Tibial nerve (tissue), 4 donors: ENCODE results near the gene USF3. TPM values are rescaled to one million over a fixed set of nuclear protein-coding genes. Genes with fewer than 3 reads are reported as not detected.

ENCODE experiments used
- DNase-seq, 2 donors: peaks; one replicate each; pipeline ENCODE4 v3.0.0-alpha.2; 2019; ENCODE audit warnings: low spot score in 2 of 2
- H3K27ac ChIP-seq, 4 donors: fragments of 200-600 bp; sonication (generic) in 3 of 4; one replicate each; pipeline ENCODE4 v1.5.1; 2017 to 2019; ENCODE audit warnings: mild to moderate bottlenecking in 1 of 4
- H3K27me3 ChIP-seq, 2 donors: fragments of 200-600 bp; sonication (generic) in 1 of 2; one replicate each; pipeline versions ENCODE4 v1.5.1 to v1.6.0; 2017 to 2019
- H3K36me3 ChIP-seq, 3 donors: fragments of 200-600 bp; sonication (generic); one replicate each; pipeline ENCODE4 v1.5.1; 2018 to 2019
- H3K4me1 ChIP-seq, 4 donors: fragments of 200-600 bp; sonication (generic) in 3 of 4; one replicate each; pipeline ENCODE4 v1.5.1; 2017 to 2019
- H3K4me3 ChIP-seq, 4 donors: fragments of 200-600 bp; sonication (generic) in 3 of 4; one replicate each; pipeline ENCODE4 v1.5.1; 2017 to 2019; ENCODE audit warnings: mild to moderate bottlenecking in 1 of 4, moderate library complexity in 1 of 4
- H3K9me3 ChIP-seq, 4 donors: fragments of 200-600 bp; sonication (generic) in 3 of 4; one replicate each; pipeline ENCODE4 v1.5.1; 2017 to 2019
- EP300 ChIP-seq, 2 donors: sonication (generic); formaldehyde crosslinking; IDR thresholded peaks; one replicate each; pipeline ENCODE4 v1.6.1; 2017; ENCODE audit warnings: antibody characterized with exemption in 2 of 2, mild to moderate bottlenecking in 1 of 2
- POLR2A ChIP-seq, 2 donors: fragments of 450-650 bp; IDR thresholded peaks; one replicate each; pipeline ENCODE4 v1.6.1; 2017; ENCODE audit warnings: antibody characterized with exemption in 2 of 2, mild to moderate bottlenecking in 2 of 2, moderate library complexity in 2 of 2
- WGBS, 2 donors: methylation state at CpG; one replicate each; pipeline ENCODE4 v1.1.5; 2018; 5-methylcytosine and 5-hydroxymethylcytosine counted together
- total RNA-seq, 4 donors: library from RNA; depleted of rRNA; stranded (reverse); fragments of >200 nt; gene quantifications; one replicate each; pipeline ENCODE4 v1.1.0, GENCODE V29; 2016
- TF ChIP-seq, protein P1 (sequence below), 5 experiments: fragments of 200-600 bp in 3 of 5; fragments of 450-650 bp in 2 of 5; sonication (generic) in 3 of 5; IDR thresholded peaks; one replicate each; pipeline ENCODE4 v1.5.1; 2016 to 2019; ENCODE audit warnings: antibody characterized with exemption in 5 of 5, mild to moderate bottlenecking in 3 of 5, moderate library complexity in 2 of 5

Gene USF3
- total RNA-seq, 4 donors from 2014 or later, result 16.8 to 22.6 (median 19.4) TPM

DNA sequence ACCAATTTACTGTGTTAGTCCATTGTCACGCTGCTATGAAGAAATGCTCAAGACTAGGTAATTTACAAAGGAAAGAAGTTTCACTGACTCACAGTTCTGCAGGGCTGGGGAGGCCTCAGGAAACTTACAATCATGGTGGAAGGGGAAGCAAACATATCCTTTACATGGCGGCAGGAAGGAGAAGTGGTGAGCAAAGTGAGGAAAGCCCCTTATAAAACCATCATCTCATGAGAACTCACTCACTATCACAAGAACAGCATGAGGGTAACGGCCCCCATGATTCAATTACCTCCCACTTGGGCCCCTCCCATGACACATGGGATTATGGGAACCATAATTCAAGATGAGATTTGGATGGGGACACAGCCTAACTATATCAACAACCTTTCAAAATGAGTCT, 20.2 kb downstream of the USF3 start:
- TF ChIP-seq POLR2A (IDR thresholded peaks at IDR 0.05) (no peak), EP300 (IDR thresholded peaks at IDR 0.05) (no peak)
- TF ChIP-seq, protein P1, sequence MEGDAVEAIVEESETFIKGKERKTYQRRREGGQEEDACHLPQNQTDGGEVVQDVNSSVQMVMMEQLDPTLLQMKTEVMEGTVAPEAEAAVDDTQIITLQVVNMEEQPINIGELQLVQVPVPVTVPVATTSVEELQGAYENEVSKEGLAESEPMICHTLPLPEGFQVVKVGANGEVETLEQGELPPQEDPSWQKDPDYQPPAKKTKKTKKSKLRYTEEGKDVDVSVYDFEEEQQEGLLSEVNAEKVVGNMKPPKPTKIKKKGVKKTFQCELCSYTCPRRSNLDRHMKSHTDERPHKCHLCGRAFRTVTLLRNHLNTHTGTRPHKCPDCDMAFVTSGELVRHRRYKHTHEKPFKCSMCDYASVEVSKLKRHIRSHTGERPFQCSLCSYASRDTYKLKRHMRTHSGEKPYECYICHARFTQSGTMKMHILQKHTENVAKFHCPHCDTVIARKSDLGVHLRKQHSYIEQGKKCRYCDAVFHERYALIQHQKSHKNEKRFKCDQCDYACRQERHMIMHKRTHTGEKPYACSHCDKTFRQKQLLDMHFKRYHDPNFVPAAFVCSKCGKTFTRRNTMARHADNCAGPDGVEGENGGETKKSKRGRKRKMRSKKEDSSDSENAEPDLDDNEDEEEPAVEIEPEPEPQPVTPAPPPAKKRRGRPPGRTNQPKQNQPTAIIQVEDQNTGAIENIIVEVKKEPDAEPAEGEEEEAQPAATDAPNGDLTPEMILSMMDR (IDR thresholded peaks at IDR 0.05), result no peak
- Histone ChIP-seq H3K9me3 (no peaks in the 10 kb centered on the region), H3K27me3 (no peaks in the 10 kb centered on the region), H3K36me3 (peaks cover 0 to 52% (median 0%) of the 10 kb centered on the region in 3 donors), H3K27ac (no peak overlapping the region), H3K4me3 (no peak overlapping the region), H3K4me1 (no peaks in the 10 kb centered on the region)
- 93 to 94% methylated on average over 3 of the region's 3 CpGs for WGBS, 2 donors
- DNase-seq, result no peak

DNA sequence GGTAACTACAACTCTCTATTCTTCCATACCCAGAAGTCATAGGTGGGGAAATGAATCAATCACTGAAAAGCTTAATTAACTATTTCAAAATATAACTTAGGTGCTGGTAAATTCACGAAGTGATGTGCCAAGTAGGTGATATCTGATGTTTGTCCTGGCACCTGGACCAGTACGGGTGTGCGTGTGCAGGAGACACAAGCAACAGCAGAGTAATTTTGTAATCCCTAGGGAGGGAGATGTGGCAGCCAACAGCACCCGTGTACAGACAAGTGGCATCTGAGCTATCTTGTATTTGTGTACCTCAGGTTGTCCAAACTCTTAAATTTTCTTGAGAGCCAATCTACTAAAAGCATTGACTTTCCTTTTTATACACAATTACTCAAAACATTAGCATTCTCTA, 22.8 kb downstream of the USF3 start:
- H3K27me3 ChIP-seq, result no peaks in the 10 kb centered on the region
- H3K4me3 ChIP-seq, result no peak overlapping the region
- TF ChIP-seq POLR2A (IDR thresholded peaks at IDR 0.05) (no peak), EP300 (IDR thresholded peaks at IDR 0.05) (no peak)
- TF ChIP-seq, protein P1 (IDR thresholded peaks at IDR 0.05), result no peak
- H3K36me3 ChIP-seq, result peaks cover 0 to 64% (median 0%) of the 10 kb centered on the region in 3 donors
- no peak for DNase-seq
- peaks cover 0 to 7% (median 0%) of the 10 kb centered on the region in 4 donors for H3K4me1 ChIP-seq
- no peaks in the 10 kb centered on the region for H3K9me3 ChIP-seq
- WGBS, 2 donors, result 81 to 90% methylated on average over 4 of the region's 4 CpGs
- no peak overlapping the region for H3K27ac ChIP-seq

DNA sequence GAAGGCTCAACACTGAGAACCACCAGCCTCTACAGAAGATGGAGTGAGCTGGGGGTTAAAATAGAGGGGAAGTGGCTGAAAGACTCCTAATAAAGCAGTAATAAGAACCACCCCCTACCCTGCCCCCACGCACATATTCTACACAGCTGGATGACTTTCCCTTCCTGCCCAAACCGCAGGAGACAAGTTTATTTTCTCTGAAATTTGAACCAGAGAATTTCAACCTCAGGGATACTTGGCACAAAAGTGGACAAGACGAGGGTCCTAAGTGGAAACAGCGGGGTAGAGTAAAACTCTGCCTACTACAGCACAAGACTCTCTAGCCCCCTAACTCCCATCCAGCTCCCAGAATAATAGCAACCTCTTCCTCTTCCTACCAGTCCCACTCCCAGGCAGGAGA, 28.4 kb downstream of the USF3 start:
- Histone ChIP-seq H3K36me3 (peaks cover 0 to 63% (median 10%) of the 10 kb centered on the region in 3 donors), H3K27me3 (no peaks in the 10 kb centered on the region), H3K9me3 (no peaks in the 10 kb centered on the region), H3K27ac (peak overlapping the region in 1 of 4 donors; percentile 4), H3K4me1 (peaks cover 0 to 13% (median 0%) of the 10 kb centered on the region in 4 donors), H3K4me3 (no peak overlapping the region)
- TF ChIP-seq POLR2A (IDR thresholded peaks at IDR 0.05), result no peak
- TF ChIP-seq EP300 (IDR thresholded peaks at IDR 0.05), result no peak
- TF ChIP-seq, protein P1 (IDR thresholded peaks at IDR 0.05), result no peak
- WGBS, 2 donors, result 38 to 43% methylated on average over 4 of the region's 4 CpGs
- no peak for DNase-seq

DNA sequence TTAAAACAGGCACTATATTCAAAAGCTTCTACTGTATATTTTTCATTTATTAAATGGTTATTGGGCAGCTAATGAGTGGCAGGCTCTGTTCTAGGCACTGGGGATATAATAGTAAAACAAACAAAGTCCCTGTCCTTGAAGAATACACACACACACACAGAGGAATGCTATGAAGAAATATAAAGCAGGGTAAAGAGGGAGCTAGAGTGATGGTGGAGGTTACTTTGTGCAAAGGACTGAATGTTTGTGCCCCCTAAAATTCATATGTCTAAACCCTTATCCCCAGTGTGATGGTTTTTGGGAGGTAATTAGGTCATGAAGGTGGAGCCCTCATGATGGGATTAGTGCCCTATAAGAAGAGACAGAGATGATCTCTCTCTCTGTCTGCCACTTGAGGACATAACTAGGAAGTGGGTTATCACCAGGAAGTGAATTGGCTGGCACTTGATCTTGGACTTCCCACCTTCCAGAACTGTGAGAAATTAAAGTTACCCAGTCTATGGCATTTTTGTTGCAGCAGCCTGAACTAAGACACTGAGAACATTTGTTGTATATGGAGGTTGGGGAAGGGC, 31.8 kb downstream of the USF3 start:
- no peak for DNase-seq
- H3K27ac ChIP-seq, result no peak overlapping the region
- H3K4me3 ChIP-seq, result no peak overlapping the region
- TF ChIP-seq, protein P1 (IDR thresholded peaks at IDR 0.05), result no peak
- no peak for TF ChIP-seq POLR2A (IDR thresholded peaks at IDR 0.05)
- TF ChIP-seq EP300 (IDR thresholded peaks at IDR 0.05), result no peak
- H3K4me1 ChIP-seq, result peaks cover 0 to 12% (median 0%) of the 10 kb centered on the region in 4 donors
- no peaks in the 10 kb centered on the region for H3K9me3 ChIP-seq
- H3K36me3 ChIP-seq, result peaks cover 0 to 72% (median 10%) of the 10 kb centered on the region in 3 donors
- no peaks in the 10 kb centered on the region for H3K27me3 ChIP-seq

DNA sequence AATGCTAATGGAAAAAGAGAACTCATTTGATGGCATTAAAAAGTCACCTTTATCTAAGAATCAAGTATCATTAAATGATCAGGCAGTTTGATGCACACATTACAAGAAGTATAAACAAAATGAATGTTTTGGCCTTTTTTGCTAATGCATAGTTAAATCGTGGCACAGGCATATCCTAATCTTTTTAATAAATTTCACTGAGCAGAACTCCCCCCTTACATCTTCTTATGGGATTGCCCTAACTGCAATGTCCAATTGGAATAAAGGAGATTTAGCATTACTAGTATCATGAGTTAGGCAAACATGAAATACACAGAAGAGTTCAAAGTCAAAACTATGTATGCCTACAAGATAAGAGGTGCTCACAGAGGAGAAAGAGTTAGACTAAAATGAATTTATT, 32.7 kb downstream of the USF3 start:
- DNase-seq, result no peak
- Histone ChIP-seq H3K27ac (no peak overlapping the region), H3K4me1 (peaks cover 0 to 6% (median 0%) of the 10 kb centered on the region in 4 donors), H3K4me3 (no peak overlapping the region), H3K36me3 (peaks cover 0 to 80% (median 10%) of the 10 kb centered on the region in 3 donors), H3K9me3 (no peaks in the 10 kb centered on the region), H3K27me3 (no peaks in the 10 kb centered on the region)
- 84 to 88% methylated on average over 1 of the region's 1 CpG for WGBS, 2 donors
- TF ChIP-seq, protein P1 (IDR thresholded peaks at IDR 0.05), result no peak
- TF ChIP-seq EP300 (IDR thresholded peaks at IDR 0.05) (no peak), POLR2A (IDR thresholded peaks at IDR 0.05) (no peak)
